Muscle layer of colon (tissue), 2 donors: ENCODE data around the gene SIGLEC11.

Source experiments
- H3K27ac ChIP-seq: one replicate; pipeline ENCODE4 v1.7.0; 2013; ENCODE audit warnings: low read depth, mild to moderate bottlenecking, low read length, moderate library complexity
- H3K27me3 ChIP-seq, 2 donors: one replicate each; pipeline ENCODE4 v1.7.0; 2013; ENCODE audit warnings: low read length in 2 of 2, mild to moderate bottlenecking in 2 of 2; ENCODE audit not compliant: insufficient read depth in 2 of 2, control insufficient read depth in 1 of 2
- H3K36me3 ChIP-seq: one replicate; pipeline ENCODE4 v1.7.0; 2013; ENCODE audit warnings: mild to moderate bottlenecking, low read length; ENCODE audit not compliant: insufficient read depth
- H3K4me1 ChIP-seq: one replicate; pipeline ENCODE4 v1.7.0; 2013; ENCODE audit warnings: mild to moderate bottlenecking, low read length; ENCODE audit not compliant: insufficient read depth
- H3K4me3 ChIP-seq, 2 donors: one replicate each; pipeline ENCODE4 v1.7.0; 2013; ENCODE audit warnings: low read length in 2 of 2, low read depth in 1 of 2, mild to moderate bottlenecking in 1 of 2, moderate library complexity in 1 of 2
- H3K9ac ChIP-seq: one replicate; pipeline ENCODE4 v1.7.0; 2013; ENCODE audit warnings: low read length
- H3K9me3 ChIP-seq: one replicate; pipeline ENCODE4 v1.7.0; 2013; ENCODE audit warnings: mild to moderate bottlenecking, low read length
- donor health status: abdominal sarcoma.
- donor health status: Adenocarcinoma of cecum.

The SIGLEC11 gene

GRCh38 chr19:49957262-49957915 lies 3.6 kb downstream of the SIGLEC11 start:
- Histone ChIP-seq H3K9ac (no peak overlapping the region), H3K27ac (no peak overlapping the region), H3K36me3 (no peaks in the 10 kb centered on the region), H3K9me3 (no peaks in the 10 kb centered on the region), H3K4me3 (no peak overlapping the region), H3K4me1 (peaks cover 8% of the 10 kb centered on the region), H3K27me3 (peaks cover 8 to 11% of the 10 kb centered on the region in 2 donors)

- Histone ChIP-seq H3K9me3 (no peaks in the 10 kb centered on the region), H3K4me1 (peaks cover 12% of the 10 kb centered on the region), H3K36me3 (no peaks in the 10 kb centered on the region), H3K4me3 (no peak overlapping the region), H3K27me3 (peaks cover 8 to 17% of the 10 kb centered on the region in 2 donors), H3K9ac (no peak overlapping the region), H3K27ac (no peak overlapping the region)
Observed at GRCh38 chr19:49956115-49956495, 4.9 kb downstream of the SIGLEC11 start.

GRCh38 chr19:49954933-49955332 lies 6.0 kb downstream of the SIGLEC11 start:
- H3K36me3 ChIP-seq, result no peaks in the 10 kb centered on the region
- H3K9me3 ChIP-seq, result no peaks in the 10 kb centered on the region
- no peak overlapping the region for H3K9ac ChIP-seq
- peaks cover 8 to 17% of the 10 kb centered on the region in 2 donors for H3K27me3 ChIP-seq
- H3K4me1 ChIP-seq, result peaks cover 12% of the 10 kb centered on the region
- no peak overlapping the region for H3K27ac ChIP-seq
- no peak overlapping the region for H3K4me3 ChIP-seq

- H3K36me3 ChIP-seq, result no peaks in the 10 kb centered on the region
- H3K27me3 ChIP-seq, result peaks cover 8 to 23% of the 10 kb centered on the region in 2 donors
- no peak overlapping the region for H3K27ac ChIP-seq
- no peak overlapping the region for H3K4me3 ChIP-seq
- no peaks in the 10 kb centered on the region for H3K9me3 ChIP-seq
- no peak overlapping the region for H3K9ac ChIP-seq
- H3K4me1 ChIP-seq, result peaks cover 12% of the 10 kb centered on the region
Observed at GRCh38 chr19:49954092-49954829, 6.7 kb downstream of the SIGLEC11 start.

GRCh38 chr19:49953416-49953815 lies 7.6 kb downstream of the SIGLEC11 start:
- peaks cover 8 to 20% of the 10 kb centered on the region in 2 donors for H3K27me3 ChIP-seq
- H3K4me1 ChIP-seq, result peaks cover 12% of the 10 kb centered on the region
- H3K9ac ChIP-seq, result no peak overlapping the region
- no peaks in the 10 kb centered on the region for H3K36me3 ChIP-seq
- no peak overlapping the region for H3K4me3 ChIP-seq
- H3K27ac ChIP-seq, result no peak overlapping the region
- H3K9me3 ChIP-seq, result no peaks in the 10 kb centered on the region

GRCh38 chr19:49952906-49953305 lies 8.1 kb downstream of the SIGLEC11 start:
- H3K27ac ChIP-seq, result no peak overlapping the region
- no peaks in the 10 kb centered on the region for H3K36me3 ChIP-seq

GRCh38 chr19:49952479-49952836 lies 8.5 kb downstream of the SIGLEC11 start:
- Histone ChIP-seq H3K4me3 (no peak overlapping the region), H3K27me3 (peaks cover 8 to 19% of the 10 kb centered on the region in 2 donors), H3K27ac (no peak overlapping the region), H3K9me3 (no peaks in the 10 kb centered on the region), H3K36me3 (no peaks in the 10 kb centered on the region), H3K4me1 (peaks cover 12% of the 10 kb centered on the region), H3K9ac (no peak overlapping the region)

More at GRCh38 chr19:49952906-49953305, 8.1 kb downstream of the SIGLEC11 start:
- Histone ChIP-seq H3K4me3 (no peak overlapping the region), H3K9ac (no peak overlapping the region), H3K9me3 (no peaks in the 10 kb centered on the region), H3K27me3 (peaks cover 8 to 19% of the 10 kb centered on the region in 2 donors), H3K4me1 (peaks cover 12% of the 10 kb centered on the region)

- no peak overlapping the region for H3K4me3 ChIP-seq
- H3K9me3 ChIP-seq, result no peaks in the 10 kb centered on the region
- peaks cover 2 to 19% of the 10 kb centered on the region in 2 donors for H3K27me3 ChIP-seq
- H3K9ac ChIP-seq, result no peak overlapping the region
- peaks cover 12% of the 10 kb centered on the region for H3K4me1 ChIP-seq
- H3K36me3 ChIP-seq, result no peaks in the 10 kb centered on the region
- H3K27ac ChIP-seq, result no peak overlapping the region
Observed at GRCh38 chr19:49951806-49952478, 9.0 kb downstream of the SIGLEC11 start.

GRCh38 chr19:49950956-49951526 lies 9.9 kb downstream of the SIGLEC11 start:
- Histone ChIP-seq H3K4me3 (no peak overlapping the region), H3K27ac (no peak overlapping the region), H3K9ac (no peak overlapping the region), H3K4me1 (peaks cover 12% of the 10 kb centered on the region), H3K36me3 (no peaks in the 10 kb centered on the region), H3K9me3 (no peaks in the 10 kb centered on the region), H3K27me3 (peaks cover 0 to 19% of the 10 kb centered on the region in 2 donors)

- Histone ChIP-seq H3K4me1 (peaks cover 12% of the 10 kb centered on the region), H3K27me3 (peaks cover 0 to 19% of the 10 kb centered on the region in 2 donors), H3K27ac (no peak overlapping the region), H3K9me3 (no peaks in the 10 kb centered on the region), H3K4me3 (no peak overlapping the region), H3K36me3 (no peaks in the 10 kb centered on the region), H3K9ac (no peak overlapping the region)
Observed at GRCh38 chr19:49950590-49950948, 10.4 kb downstream of the SIGLEC11 start.
